Measurements from ENCODE around the gene MYOZ2. TPM values are rescaled to one million over a fixed set of nuclear protein-coding genes. Genes with fewer than 3 reads are reported as not detected.
A peak's percentile ranks its signal among the peaks of the same experiment; 100 is the strongest.

The MYOZ2 gene
- total RNA-seq, 6 experiments from 2014 or later: 0.07 to 0.19 (median 0.12) TPM; not detected in 3

DNA sequence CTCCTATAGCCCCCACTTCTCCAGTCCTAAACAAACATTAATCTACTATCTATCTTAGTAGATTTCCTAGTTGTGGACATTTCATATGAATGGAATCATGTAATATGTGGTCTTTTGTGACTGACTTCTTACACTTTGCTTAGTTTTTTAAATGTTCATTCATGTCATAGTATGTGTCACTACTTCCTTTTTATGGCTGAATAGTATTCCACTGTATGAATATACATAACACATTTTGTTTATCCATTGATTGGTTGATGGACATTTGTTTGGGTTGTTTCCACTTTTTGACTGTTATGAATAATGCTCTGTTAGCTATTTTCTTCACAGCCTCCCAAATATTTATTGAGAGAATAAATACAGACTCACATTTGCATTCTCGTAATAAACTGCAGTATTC is 96.7 kb downstream of the MYOZ2 start:
- Histone ChIP-seq H3K36me3 (no peaks in the 10 kb centered on the region), H3K27ac (no peak overlapping the region)

DNA sequence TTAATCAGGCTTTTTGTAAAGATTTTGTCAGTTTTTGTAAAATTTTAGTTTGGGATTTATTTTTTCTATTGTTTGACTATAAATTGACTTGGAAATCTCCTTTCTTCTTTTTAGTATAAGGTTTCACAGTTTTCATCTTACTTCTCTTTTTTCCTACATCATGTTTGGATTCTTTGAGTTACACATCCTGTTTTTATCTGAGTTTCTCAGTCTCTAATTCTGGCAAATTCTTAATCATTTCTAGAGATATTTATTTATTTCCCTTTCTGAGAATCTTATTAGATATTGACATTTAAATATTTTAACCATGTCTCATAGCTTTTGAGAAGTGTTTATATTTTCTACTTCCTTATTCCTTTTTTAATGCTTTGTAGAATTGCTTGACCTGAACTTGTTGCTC is 97.6 kb downstream of the MYOZ2 start:
- Histone ChIP-seq H3K9me3 (no peaks in the 10 kb centered on the region), H3K4me3 (no peak overlapping the region), H3K4me1 (no peaks in the 10 kb centered on the region), H3K27ac (no peak overlapping the region), H3K27me3 (no peaks in the 10 kb centered on the region), H3K36me3 (no peaks in the 10 kb centered on the region)
- TF ChIP-seq, protein P1, sequence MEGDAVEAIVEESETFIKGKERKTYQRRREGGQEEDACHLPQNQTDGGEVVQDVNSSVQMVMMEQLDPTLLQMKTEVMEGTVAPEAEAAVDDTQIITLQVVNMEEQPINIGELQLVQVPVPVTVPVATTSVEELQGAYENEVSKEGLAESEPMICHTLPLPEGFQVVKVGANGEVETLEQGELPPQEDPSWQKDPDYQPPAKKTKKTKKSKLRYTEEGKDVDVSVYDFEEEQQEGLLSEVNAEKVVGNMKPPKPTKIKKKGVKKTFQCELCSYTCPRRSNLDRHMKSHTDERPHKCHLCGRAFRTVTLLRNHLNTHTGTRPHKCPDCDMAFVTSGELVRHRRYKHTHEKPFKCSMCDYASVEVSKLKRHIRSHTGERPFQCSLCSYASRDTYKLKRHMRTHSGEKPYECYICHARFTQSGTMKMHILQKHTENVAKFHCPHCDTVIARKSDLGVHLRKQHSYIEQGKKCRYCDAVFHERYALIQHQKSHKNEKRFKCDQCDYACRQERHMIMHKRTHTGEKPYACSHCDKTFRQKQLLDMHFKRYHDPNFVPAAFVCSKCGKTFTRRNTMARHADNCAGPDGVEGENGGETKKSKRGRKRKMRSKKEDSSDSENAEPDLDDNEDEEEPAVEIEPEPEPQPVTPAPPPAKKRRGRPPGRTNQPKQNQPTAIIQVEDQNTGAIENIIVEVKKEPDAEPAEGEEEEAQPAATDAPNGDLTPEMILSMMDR (IDR thresholded peaks at IDR 0.05): no peak
- no peak for TF ChIP-seq POLR2A (IDR thresholded peaks at IDR 0.05)
- ATAC-seq: no peak
- intact Hi-C loops (cut with DNase I): no loop called here
- DNase-seq: no peak

More for the DNA sequence above, 96.7 kb downstream of the MYOZ2 start:
- Histone ChIP-seq H3K9me3 (no peaks in the 10 kb centered on the region), H3K4me1 (no peaks in the 10 kb centered on the region), H3K4me3 (no peak overlapping the region), H3K27me3 (no peaks in the 10 kb centered on the region)
- ATAC-seq (no peak), DNase-seq (no peak)
- 100% methylated on average over 1 of the region's 1 CpG for WGBS (ENCODE audit: insufficient coverage, low coverage, low lambda C conversion rate, missing lambda C conversion rate)
- TF ChIP-seq, protein P1 (IDR thresholded peaks at IDR 0.05): no peak
- TF ChIP-seq POLR2A (IDR thresholded peaks at IDR 0.05): no peak
- intact Hi-C loops (cut with DNase I): no loop called here

DNA sequence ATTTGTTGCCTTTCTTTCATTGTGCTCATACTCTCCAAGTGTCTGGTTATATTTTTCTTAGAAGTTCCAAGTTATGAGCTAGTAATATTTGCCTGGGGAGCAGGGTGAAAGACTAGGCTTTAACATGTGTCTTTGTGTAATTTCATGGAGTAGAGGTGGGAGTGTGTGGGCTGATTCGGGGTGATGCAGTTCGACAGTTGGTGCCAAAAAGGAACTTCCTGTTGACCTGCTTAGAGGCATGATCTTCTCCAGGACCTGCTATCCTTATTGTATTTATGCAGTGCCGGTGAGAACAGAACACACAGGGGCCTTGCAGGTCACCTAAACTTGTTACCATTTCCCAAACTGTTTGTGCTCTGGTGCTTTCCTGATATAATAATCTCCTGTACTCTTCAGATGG is 98.1 kb downstream of the MYOZ2 start:
- H3K27ac ChIP-seq: no peak overlapping the region
- ATAC-seq (peak in 3 of 4 donors; percentile 28 to 37 (median 34)), DNase-seq (no peak)
- H3K27me3 ChIP-seq: no peaks in the 10 kb centered on the region
- WGBS (ENCODE audit: insufficient coverage, low coverage, low lambda C conversion rate, missing lambda C conversion rate): 44% methylated on average over 3 of the region's 3 CpGs
- no peaks in the 10 kb centered on the region for H3K9me3 ChIP-seq
- no peaks in the 10 kb centered on the region for H3K4me1 ChIP-seq
- TF ChIP-seq POLR2A (IDR thresholded peaks at IDR 0.05): no peak
- TF ChIP-seq, protein P1 (IDR thresholded peaks at IDR 0.05): no peak
- intact Hi-C loops (cut with DNase I): no loop called here
- H3K4me3 ChIP-seq: no peak overlapping the region
- no peaks in the 10 kb centered on the region for H3K36me3 ChIP-seq

DNA sequence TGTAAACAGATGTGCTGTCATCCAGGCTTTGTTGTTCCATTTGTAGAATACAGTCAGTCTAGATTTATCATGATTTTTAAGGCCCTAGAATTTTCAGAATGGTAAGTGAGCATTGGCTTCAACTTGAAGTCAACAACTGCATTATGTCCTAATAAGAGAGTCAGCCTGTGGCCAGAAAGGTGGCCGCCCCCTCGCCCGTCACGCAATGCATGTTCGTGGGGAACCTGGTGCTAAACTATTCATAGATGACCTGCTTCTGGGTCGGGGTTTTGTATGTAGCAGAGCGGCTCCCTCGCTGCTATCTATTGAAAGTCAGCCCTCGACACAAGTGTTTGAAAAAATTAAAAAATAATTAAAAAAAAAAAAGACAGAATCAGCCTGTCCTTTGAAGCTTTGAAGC is 101.6 kb downstream of the MYOZ2 start:
- Histone ChIP-seq H3K4me3 (no peak overlapping the region), H3K27ac (no peak overlapping the region), H3K36me3 (peaks cover 0 to 5% (median 0%) of the 10 kb centered on the region in 4 donors), H3K4me1 (no peaks in the 10 kb centered on the region), H3K27me3 (no peaks in the 10 kb centered on the region), H3K9me3 (no peaks in the 10 kb centered on the region)
- TF ChIP-seq POLR2A (IDR thresholded peaks at IDR 0.05): no peak
- TF ChIP-seq, protein P1 (IDR thresholded peaks at IDR 0.05): no peak
- intact Hi-C loops (cut with DNase I): no loop called here
- ATAC-seq (no peak), DNase-seq (no peak)
- WGBS (ENCODE audit: insufficient coverage, low coverage, low lambda C conversion rate, missing lambda C conversion rate): 98% methylated on average over 6 of the region's 9 CpGs

Other genes with a start within 250 kb of the MYOZ2 start
- gene SYNPO2, start 247.0 kb upstream of the MYOZ2 start, total RNA-seq: 10 to 100 TPM in 2 of 6 experiments, 1 to 10 TPM in 4; 2.7 to 11.2 (median 8.2) TPM
- gene USP53, start 76.9 kb downstream of the MYOZ2 start, total RNA-seq: 10 to 100 TPM in 2 of 6 experiments, 1 to 10 TPM in 4; 6.4 to 12.5 (median 8.9) TPM
- under 1 TPM in 1 of 6 experiments, not detected in 5; 0.09 TPM for gene FABP2, start 186.3 kb downstream of the MYOZ2 start, total RNA-seq